Activated CD8-positive, alpha-beta memory T cell treated with anti-CD3 and anti-CD28 coated beads, Interleukin-2, amount 50 U/mL, for 24 hours (primary cell): Measurements from ENCODE around the gene LIF.
"Not testable (repeated sequence)": the region's sequence is repeated elsewhere in the genome, so short reads cannot be mapped to it uniquely, and the experiment has no call there.

Experiments used
- DNase-seq: peaks from one replicate; pipeline ENCODE4 v3.0.0-alpha.2; 2020; ENCODE audit errors: extremely low read depth

The LIF gene

GRCh38 chr22:30226192-30226832, 20.2 kb downstream of the LIF start:
- no peak for DNase-seq

- no peak for DNase-seq
Measured at GRCh38 chr22:30225220-30225927, 21.2 kb downstream of the LIF start.

- DNase-seq: no peak
Measured at GRCh38 chr22:30224161-30224857, 22.2 kb downstream of the LIF start.

- no peak for DNase-seq
Measured at GRCh38 chr22:30223303-30223702, 23.3 kb downstream of the LIF start.

- DNase-seq: no peak
Measured at GRCh38 chr22:30222321-30222720, 24.2 kb downstream of the LIF start.

- DNase-seq: no peak
Measured at GRCh38 chr22:30221121-30221992, 25.2 kb downstream of the LIF start.

GRCh38 chr22:30220338-30221012, 26.1 kb downstream of the LIF start:
- DNase-seq: no peak

GRCh38 chr22:30219668-30220278, 26.8 kb downstream of the LIF start:
- DNase-seq: no peak

GRCh38 chr22:30219049-30219654, 27.4 kb downstream of the LIF start:
- no peak for DNase-seq

GRCh38 chr22:30217698-30218560, 28.6 kb downstream of the LIF start:
- no peak for DNase-seq

GRCh38 chr22:30216710-30217109, 29.8 kb downstream of the LIF start:
- DNase-seq: no peak

GRCh38 chr22:30216272-30216671, 30.3 kb downstream of the LIF start:
- DNase-seq: not testable (repeated sequence)

- DNase-seq: no peak
Measured at GRCh38 chr22:30214703-30215407, 31.7 kb downstream of the LIF start.

- no peak for DNase-seq
Measured at GRCh38 chr22:30212996-30213441, 33.5 kb downstream of the LIF start.

GRCh38 chr22:30212363-30212995, 34.1 kb downstream of the LIF start:
- DNase-seq: no peak

- DNase-seq: no peak
Measured at GRCh38 chr22:30211124-30211820, 35.3 kb downstream of the LIF start.

- DNase-seq: no peak
Measured at GRCh38 chr22:30210235-30210909, 36.2 kb downstream of the LIF start.
